Glomerular visceral epithelial cell (primary cell): ENCODE measurements around the gene MORC4.

Source experiments
- DNase-seq: peaks from one replicate; pipeline ENCODE4 v3.0.0-alpha.2; 2016; ENCODE audit errors: extremely low spot score

The MORC4 gene

GRCh38 chrX:106906361-106906760 is 93.7 kb downstream of the MORC4 start:
- DNase-seq: peak; percentile 70

DNA sequence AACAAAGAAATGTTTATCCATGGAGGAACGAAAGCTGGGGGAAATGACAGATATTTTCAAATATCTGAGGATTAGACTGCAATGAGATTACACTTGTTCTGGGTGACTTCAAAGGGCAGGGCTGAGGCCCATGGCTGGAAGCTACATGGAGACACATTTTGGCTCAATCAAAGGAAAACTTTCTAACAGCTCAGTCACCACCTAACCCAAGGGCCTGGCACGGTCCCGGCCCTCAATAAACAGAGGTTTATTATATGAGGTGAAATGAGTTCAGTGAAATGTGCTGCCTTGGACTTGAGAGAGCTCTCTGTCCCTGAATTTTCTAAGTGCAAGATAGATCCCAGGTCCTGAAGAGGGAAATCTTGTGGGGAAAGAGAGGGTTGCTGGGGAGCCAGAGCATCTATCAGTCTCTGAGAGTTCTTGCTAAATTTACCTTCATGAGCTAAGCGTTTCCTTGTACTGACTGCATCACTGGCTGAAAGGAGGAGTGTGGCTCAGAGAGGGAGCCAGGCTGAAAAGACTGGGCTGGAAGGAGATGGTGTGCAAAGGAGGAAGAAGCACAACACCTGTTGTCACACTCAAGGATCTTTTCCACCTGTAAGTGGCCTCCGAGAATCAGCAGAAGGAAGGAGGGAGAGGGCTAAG is 94.8 kb downstream of the MORC4 start:
- DNase-seq: no peak

- DNase-seq: no peak
Observed at GRCh38 chrX:106903856-106904528, 96.0 kb downstream of the MORC4 start.

DNA sequence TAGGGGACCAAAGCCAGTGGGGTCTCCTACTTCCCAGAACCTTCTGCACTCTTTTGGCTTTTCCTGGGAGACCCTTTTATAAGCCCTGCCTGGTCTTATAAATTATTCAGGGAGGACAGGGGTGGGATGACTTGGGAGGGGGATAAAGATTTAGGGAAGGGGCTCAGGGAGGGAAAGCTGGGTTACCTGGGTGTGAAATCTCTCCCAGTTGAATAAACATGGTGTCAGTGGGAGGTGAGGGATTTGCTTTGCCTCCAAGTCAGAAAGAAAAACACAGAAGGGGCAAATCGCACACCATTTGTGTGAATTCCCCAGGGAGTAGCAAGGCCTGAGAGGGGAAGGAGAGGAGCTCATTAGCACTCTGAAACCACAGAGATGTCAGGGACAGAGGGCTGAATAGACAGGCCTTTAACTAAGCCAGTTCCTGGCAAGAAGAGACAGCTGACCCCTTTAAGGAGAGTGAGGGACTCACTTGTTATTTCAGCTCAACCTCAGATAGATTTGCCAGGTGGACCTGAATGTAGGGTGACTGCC is 96.7 kb downstream of the MORC4 start, which contains the start of gene RIPPLY1:
Gene RIPPLY1 (minus strand): TSS at position 51 of the 534 bp plus-strand sequence. CDS start 54 bp downstream, outside the sequence.
- DNase-seq: no peak

- DNase-seq: no peak
Observed at GRCh38 chrX:106902684-106903083, 97.3 kb downstream of the MORC4 start.

GRCh38 chrX:106901781-106902219 is 98.2 kb downstream of the MORC4 start:
- no peak for DNase-seq

- DNase-seq: no peak
Observed at GRCh38 chrX:106901341-106901740, 98.7 kb downstream of the MORC4 start.

- no peak for DNase-seq
Observed at GRCh38 chrX:106899841-106900240, 100.2 kb downstream of the MORC4 start.

- DNase-seq: peak; percentile 30
Observed at GRCh38 chrX:106899276-106899675, 100.7 kb downstream of the MORC4 start.

- peak; percentile 60 for DNase-seq
Observed at GRCh38 chrX:106898462-106898861, 101.5 kb downstream of the MORC4 start.

GRCh38 chrX:106897259-106897658 is 102.8 kb downstream of the MORC4 start:
- DNase-seq: no peak

GRCh38 chrX:106894978-106895452 is 105.0 kb downstream of the MORC4 start:
- peak; percentile 73 for DNase-seq

DNA sequence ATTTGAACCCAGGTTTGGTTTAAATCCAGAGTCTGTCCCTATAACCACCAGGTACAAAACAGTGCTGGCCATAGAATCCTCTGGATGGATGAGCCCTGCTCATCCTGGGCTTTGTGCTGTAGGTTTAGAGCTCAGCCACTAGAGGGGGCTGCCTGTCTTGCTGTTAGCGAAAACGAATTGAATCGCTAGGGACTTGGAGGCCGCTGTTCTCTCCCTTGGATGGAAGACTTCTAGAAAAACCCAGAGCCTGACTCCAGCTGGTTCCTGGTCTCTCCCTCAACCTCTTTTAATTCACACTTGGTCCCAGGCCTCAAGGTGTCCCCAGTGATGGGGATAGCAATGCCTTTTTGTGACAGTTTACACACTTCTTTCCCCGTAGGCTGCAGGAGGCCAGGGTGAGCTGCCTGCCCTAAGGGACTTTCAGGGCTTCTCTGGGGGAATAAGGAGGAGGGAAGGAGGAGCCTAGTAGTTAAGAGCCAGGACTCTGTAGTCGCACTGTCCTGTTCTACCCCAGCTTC is 105.6 kb downstream of the MORC4 start:
- DNase-seq: peak; percentile 68

- no peak for DNase-seq
Observed at GRCh38 chrX:106891762-106892460, 108.1 kb downstream of the MORC4 start.
